ENCODE results near the gene EHD4. TPM values are rescaled to one million over a fixed set of nuclear protein-coding genes. Genes with fewer than 3 reads are reported as not detected.

EHD4 gene
- total RNA-seq, 1 donor from 2014 or later, result 17.2 TPM

DNA sequence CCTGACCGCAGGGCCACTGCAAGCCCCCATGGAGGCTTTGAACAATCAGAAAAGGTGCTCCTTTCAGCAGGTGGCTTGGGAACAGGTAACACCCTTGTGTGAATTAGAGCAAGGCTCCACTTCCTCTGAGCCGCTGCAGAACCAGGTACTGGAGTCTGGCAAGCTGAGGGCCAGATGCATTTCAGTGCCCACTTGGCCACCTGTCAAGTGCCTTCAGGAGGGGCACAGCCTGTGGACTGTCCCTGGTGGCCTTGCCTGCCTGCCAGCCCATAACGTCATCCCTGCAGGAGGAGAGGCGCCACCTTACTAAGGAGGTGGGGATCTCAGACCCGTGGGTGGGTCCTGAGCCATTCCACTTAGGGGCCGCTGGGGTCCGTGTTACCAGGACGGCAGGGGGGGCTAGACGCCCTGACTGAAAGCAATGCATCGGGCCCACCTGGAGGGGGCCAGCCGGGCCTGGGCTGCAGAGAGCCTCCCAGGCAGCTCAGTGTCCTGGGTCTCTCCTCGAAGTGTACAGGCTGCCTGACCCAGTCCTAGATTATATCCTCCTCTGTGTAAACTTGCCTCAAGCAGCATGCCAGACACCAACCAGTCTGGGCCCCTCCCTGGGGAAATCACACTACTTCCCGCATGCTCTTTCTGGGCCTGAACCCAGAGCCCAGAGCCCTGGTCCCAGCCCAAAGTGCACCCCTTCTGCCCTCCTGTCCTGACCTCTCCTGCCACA, 94.6 kb downstream of the EHD4 start:
- no peak for DNase-seq (ENCODE audit: low spot score, unreplicated experiment)
- H3K27me3 Mint-ChIP-seq, result peaks cover 36% of the 10 kb centered on the region
- peak overlapping the region; percentile 57 for H3K27ac Mint-ChIP-seq
- peaks cover 4% of the 10 kb centered on the region for H3K4me1 Mint-ChIP-seq (ENCODE audit: low read depth)
- no peaks in the 10 kb centered on the region for H3K36me3 Mint-ChIP-seq (ENCODE audit: insufficient read depth)
- H3K9me3 Mint-ChIP-seq (ENCODE audit: low read depth), result no peaks in the 10 kb centered on the region
- TF ChIP-seq, protein P1, sequence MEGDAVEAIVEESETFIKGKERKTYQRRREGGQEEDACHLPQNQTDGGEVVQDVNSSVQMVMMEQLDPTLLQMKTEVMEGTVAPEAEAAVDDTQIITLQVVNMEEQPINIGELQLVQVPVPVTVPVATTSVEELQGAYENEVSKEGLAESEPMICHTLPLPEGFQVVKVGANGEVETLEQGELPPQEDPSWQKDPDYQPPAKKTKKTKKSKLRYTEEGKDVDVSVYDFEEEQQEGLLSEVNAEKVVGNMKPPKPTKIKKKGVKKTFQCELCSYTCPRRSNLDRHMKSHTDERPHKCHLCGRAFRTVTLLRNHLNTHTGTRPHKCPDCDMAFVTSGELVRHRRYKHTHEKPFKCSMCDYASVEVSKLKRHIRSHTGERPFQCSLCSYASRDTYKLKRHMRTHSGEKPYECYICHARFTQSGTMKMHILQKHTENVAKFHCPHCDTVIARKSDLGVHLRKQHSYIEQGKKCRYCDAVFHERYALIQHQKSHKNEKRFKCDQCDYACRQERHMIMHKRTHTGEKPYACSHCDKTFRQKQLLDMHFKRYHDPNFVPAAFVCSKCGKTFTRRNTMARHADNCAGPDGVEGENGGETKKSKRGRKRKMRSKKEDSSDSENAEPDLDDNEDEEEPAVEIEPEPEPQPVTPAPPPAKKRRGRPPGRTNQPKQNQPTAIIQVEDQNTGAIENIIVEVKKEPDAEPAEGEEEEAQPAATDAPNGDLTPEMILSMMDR (IDR thresholded peaks at IDR 0.05; ENCODE audit: unreplicated experiment), result no peak
- no peak overlapping the region for H3K4me3 Mint-ChIP-seq (ENCODE audit: low read depth)

DNA sequence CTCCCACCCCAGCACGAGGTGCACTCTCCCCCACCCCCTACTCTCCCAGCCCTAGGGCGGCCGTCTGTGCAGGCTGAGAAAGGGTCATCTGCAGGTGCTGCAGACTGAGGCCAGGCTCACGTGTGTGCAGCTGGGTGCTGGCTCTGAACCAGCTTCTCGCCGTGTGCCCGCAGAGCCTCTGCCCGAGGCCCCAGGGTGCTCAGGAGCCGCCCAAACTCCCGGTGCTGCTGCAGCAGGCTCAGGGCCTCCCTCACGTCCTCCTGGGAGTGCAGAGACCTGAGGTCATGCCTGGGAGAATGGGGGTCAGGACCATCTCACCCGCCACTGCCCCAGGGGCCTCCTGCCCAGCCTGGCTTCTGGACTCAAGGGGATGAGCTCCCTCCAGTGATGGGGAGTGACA, 95.7 kb downstream of the EHD4 start:
- TF ChIP-seq, protein P1 (IDR thresholded peaks at IDR 0.05; ENCODE audit: unreplicated experiment), result no peak
- H3K4me3 Mint-ChIP-seq (ENCODE audit: low read depth), result no peak overlapping the region
- no peak for DNase-seq (ENCODE audit: low spot score, unreplicated experiment)
- no peaks in the 10 kb centered on the region for H3K9me3 Mint-ChIP-seq (ENCODE audit: low read depth)
- H3K36me3 Mint-ChIP-seq (ENCODE audit: insufficient read depth), result no peaks in the 10 kb centered on the region
- H3K27me3 Mint-ChIP-seq, result peaks cover 33% of the 10 kb centered on the region
- H3K27ac Mint-ChIP-seq, result no peak overlapping the region
- H3K4me1 Mint-ChIP-seq (ENCODE audit: low read depth), result peaks cover 1% of the 10 kb centered on the region

DNA sequence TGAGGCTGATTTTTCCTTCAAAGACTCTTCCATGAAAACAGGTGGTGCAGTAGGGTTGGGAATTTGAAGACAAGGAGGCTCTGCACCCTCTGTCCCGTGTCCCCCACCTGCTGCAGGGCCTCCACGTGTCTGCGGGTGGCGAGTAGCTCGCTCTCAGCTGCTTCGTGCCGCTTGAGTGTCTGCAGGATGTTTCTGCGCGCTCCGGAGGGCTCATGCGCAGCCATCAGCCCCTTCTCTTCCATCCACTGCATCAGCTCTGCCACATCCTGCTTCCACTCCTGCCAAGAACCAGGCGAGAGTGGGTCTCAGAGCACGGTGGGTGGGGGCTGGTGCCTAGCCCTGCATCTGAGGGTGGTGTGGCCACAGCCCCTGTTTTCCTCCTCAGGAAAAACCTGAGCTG, 96.3 kb downstream of the EHD4 start:
- TF ChIP-seq, protein P1 (IDR thresholded peaks at IDR 0.05; ENCODE audit: unreplicated experiment), result no peak
- H3K4me1 Mint-ChIP-seq (ENCODE audit: low read depth), result no peaks in the 10 kb centered on the region
- no peaks in the 10 kb centered on the region for H3K36me3 Mint-ChIP-seq (ENCODE audit: insufficient read depth)
- no peaks in the 10 kb centered on the region for H3K9me3 Mint-ChIP-seq (ENCODE audit: low read depth)
- peaks cover 26% of the 10 kb centered on the region for H3K27me3 Mint-ChIP-seq
- no peak for DNase-seq (ENCODE audit: low spot score, unreplicated experiment)
- no peak overlapping the region for H3K27ac Mint-ChIP-seq
- no peak overlapping the region for H3K4me3 Mint-ChIP-seq (ENCODE audit: low read depth)

DNA sequence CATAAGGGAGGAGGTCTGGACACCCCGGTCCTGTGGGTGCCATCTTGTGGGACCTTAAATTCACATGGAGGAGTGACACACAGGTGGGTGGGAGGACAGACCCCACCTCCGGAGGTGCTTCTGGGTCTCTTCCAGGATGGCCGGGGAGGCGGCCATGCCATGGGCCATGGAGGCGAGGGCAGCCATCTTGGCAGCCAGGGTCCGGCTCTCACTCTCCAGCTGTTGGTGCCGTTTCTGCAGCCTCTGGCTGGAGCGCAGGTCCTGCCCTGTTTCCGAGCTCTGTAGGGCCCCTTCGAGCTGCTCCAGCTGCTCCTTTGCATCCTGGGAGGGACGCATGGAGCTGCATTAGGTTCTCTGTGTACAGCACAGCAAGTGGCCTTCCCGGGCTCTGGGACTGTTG, 97.6 kb downstream of the EHD4 start:
- Mint-ChIP-seq H3K4me3 (ENCODE audit: low read depth) (no peak overlapping the region), H3K4me1 (ENCODE audit: low read depth) (no peaks in the 10 kb centered on the region), H3K9me3 (ENCODE audit: low read depth) (no peaks in the 10 kb centered on the region), H3K27ac (no peak overlapping the region), H3K36me3 (ENCODE audit: insufficient read depth) (no peaks in the 10 kb centered on the region), H3K27me3 (peaks cover 17% of the 10 kb centered on the region)
- DNase-seq (ENCODE audit: low spot score, unreplicated experiment), result no peak
- TF ChIP-seq, protein P1 (IDR thresholded peaks at IDR 0.05; ENCODE audit: unreplicated experiment), result no peak

DNA sequence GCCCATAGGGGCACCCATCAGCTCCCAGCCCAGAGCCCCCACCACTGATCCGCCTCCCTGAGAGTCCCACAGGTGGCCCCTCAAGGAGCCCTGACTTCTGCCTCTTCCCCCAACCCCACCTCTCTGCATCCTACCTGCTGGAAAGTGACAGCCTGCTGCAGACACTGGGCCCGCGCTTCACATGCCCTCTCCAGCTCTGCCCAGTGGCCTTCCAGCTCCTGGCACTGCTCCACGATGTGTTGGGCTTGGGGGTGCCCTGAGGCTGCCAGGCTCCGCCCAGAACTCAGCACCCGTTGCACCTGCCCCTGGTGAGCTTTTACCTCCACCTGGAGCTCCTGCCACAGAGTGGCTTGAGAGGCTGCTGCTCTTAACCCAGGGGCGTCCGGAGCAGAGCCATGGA, 98.6 kb downstream of the EHD4 start:
- DNase-seq (ENCODE audit: low spot score, unreplicated experiment), result no peak
- Mint-ChIP-seq H3K27ac (no peak overlapping the region), H3K27me3 (peaks cover 11% of the 10 kb centered on the region), H3K4me1 (ENCODE audit: low read depth) (no peaks in the 10 kb centered on the region), H3K36me3 (ENCODE audit: insufficient read depth) (no peaks in the 10 kb centered on the region), H3K9me3 (ENCODE audit: low read depth) (no peaks in the 10 kb centered on the region), H3K4me3 (ENCODE audit: low read depth) (no peak overlapping the region)
- TF ChIP-seq, protein P1 (IDR thresholded peaks at IDR 0.05; ENCODE audit: unreplicated experiment), result no peak

Measured in progenitor cell of endocrine pancreas (in vitro differentiated cells).